ENCODE data around the gene CRLF2.
"Not testable (repeated sequence)": the region's sequence is repeated elsewhere in the genome, so short reads cannot be mapped to it uniquely, and the experiment has no call there.

Gene CRLF2

GRCh38 chrX:1165535-1166196 is 46.8 kb downstream of the CRLF2 start:
- DNase-seq: no peak

- DNase-seq: no peak
Observed at GRCh38 chrX:1164322-1165288, 47.8 kb downstream of the CRLF2 start.

GRCh38 chrX:1163231-1163630 is 49.2 kb downstream of the CRLF2 start:
- DNase-seq: no peak

GRCh38 chrX:1162119-1162916 is 50.1 kb downstream of the CRLF2 start:
- no peak for DNase-seq

GRCh38 chrX:1159548-1159947 is 52.9 kb downstream of the CRLF2 start:
- DNase-seq: no peak

GRCh38 chrX:1156681-1157455 is 55.6 kb downstream of the CRLF2 start:
- not testable (repeated sequence) for DNase-seq

- no peak for DNase-seq
Observed at GRCh38 chrX:1153940-1154339, 58.5 kb downstream of the CRLF2 start.

- DNase-seq: no peak
Observed at GRCh38 chrX:1152090-1152489, 60.4 kb downstream of the CRLF2 start.

- no peak for DNase-seq
Observed at GRCh38 chrX:1151378-1152077, 60.9 kb downstream of the CRLF2 start.

- DNase-seq: no peak
Observed at GRCh38 chrX:1150569-1151347, 61.7 kb downstream of the CRLF2 start.

GRCh38 chrX:1147611-1148515 is 64.6 kb downstream of the CRLF2 start:
- DNase-seq: no peak

- DNase-seq: no peak
Observed at GRCh38 chrX:1144293-1144692, 68.2 kb downstream of the CRLF2 start.

Measured in GF-D8 (cell line).